Measurements from ENCODE around the gene EIF3K.

The EIF3K gene

GRCh38 chr19:38614289-38614688, 4.7 kb upstream of the EIF3K start:
- Histone ChIP-seq H3K79me2 (ENCODE audit: control insufficient read depth, insufficient read depth, low read length) (peaks cover 3% of the 10 kb centered on the region), H3K56ac (ENCODE audit: low read length) (no peak overlapping the region), H2AK5ac (ENCODE audit: low read length) (no peak overlapping the region), H3K36me3 (ENCODE audit: control insufficient read depth, insufficient read depth, low read length) (no peaks in the 10 kb centered on the region), H3K27me3 (ENCODE audit: insufficient read depth, low read length, poor library complexity) (no peaks in the 10 kb centered on the region), H4K5ac (ENCODE audit: low read length) (no peak overlapping the region), H3K27ac (ENCODE audit: low read depth, low read length) (no peak overlapping the region), H3K4me1 (ENCODE audit: control insufficient read depth, low read depth, low read length) (peaks cover 3% of the 10 kb centered on the region), H3K79me1 (ENCODE audit: low read length) (peaks cover 4% of the 10 kb centered on the region), H3K18ac (ENCODE audit: low read length) (no peak overlapping the region), H3K23ac (ENCODE audit: low read length) (no peak overlapping the region), H3K4me2 (ENCODE audit: low read length) (no peak overlapping the region), H2BK5ac (ENCODE audit: low read length) (no peak overlapping the region), H4K8ac (ENCODE audit: low read depth, low read length) (no peak overlapping the region), H2BK15ac (replicated peaks; ENCODE audit: low read depth) (no peak overlapping the region), H2BK120ac (ENCODE audit: low read depth, low read length) (no peak overlapping the region), H3K4me3 (ENCODE audit: low read length) (no peak overlapping the region), H3K4ac (ENCODE audit: low read depth, low read length) (no peak overlapping the region), H3K9ac (ENCODE audit: low read length) (no peak overlapping the region)
- no peak for DNase-seq
- WGBS (ENCODE audit: extremely low coverage, insufficient coverage, low lambda C conversion rate) = no CpG with 5 or more reads among the region's 3 CpGs

- no peak overlapping the region for H2BK5ac ChIP-seq (ENCODE audit: low read length)
- peaks cover 10% of the 10 kb centered on the region for H3K79me1 ChIP-seq (ENCODE audit: low read length)
- H3K23ac ChIP-seq (ENCODE audit: low read length) = no peak overlapping the region
- no peaks in the 10 kb centered on the region for H3K27me3 ChIP-seq (ENCODE audit: insufficient read depth, low read length, poor library complexity)
- H3K4ac ChIP-seq (ENCODE audit: low read depth, low read length) = no peak overlapping the region
- H2AK5ac ChIP-seq (ENCODE audit: low read length) = no peak overlapping the region
- peak overlapping the region; percentile 69 for H3K56ac ChIP-seq (ENCODE audit: low read length)
- H3K27ac ChIP-seq (ENCODE audit: low read depth, low read length) = no peak overlapping the region
- H3K79me2 ChIP-seq (ENCODE audit: control insufficient read depth, insufficient read depth, low read length) = peaks cover 11% of the 10 kb centered on the region
- H2BK120ac ChIP-seq (ENCODE audit: low read depth, low read length) = no peak overlapping the region
- H3K4me1 ChIP-seq (ENCODE audit: control insufficient read depth, low read depth, low read length) = peaks cover 7% of the 10 kb centered on the region
- DNase-seq = no peak
- H4K5ac ChIP-seq (ENCODE audit: low read length) = peak overlapping the region; percentile 59
- no peak overlapping the region for H3K18ac ChIP-seq (ENCODE audit: low read length)
- H3K36me3 ChIP-seq (ENCODE audit: control insufficient read depth, insufficient read depth, low read length) = no peaks in the 10 kb centered on the region
- peak overlapping the region; percentile 24 for H3K9ac ChIP-seq (ENCODE audit: low read length)
- H3K4me3 ChIP-seq (ENCODE audit: low read length) = no peak overlapping the region
- WGBS (ENCODE audit: extremely low coverage, insufficient coverage, low lambda C conversion rate) = no CpG with 5 or more reads among the region's 7 CpGs
- no peak overlapping the region for H3K4me2 ChIP-seq (ENCODE audit: low read length)
- H4K8ac ChIP-seq (ENCODE audit: low read depth, low read length) = no peak overlapping the region
- no peak overlapping the region for H2BK15ac ChIP-seq (replicated peaks; ENCODE audit: low read depth)
Measured at GRCh38 chr19:38615007-38615581, 3.9 kb upstream of the EIF3K start.

GRCh38 chr19:38616265-38616664, 2.7 kb upstream of the EIF3K start:
- no peak overlapping the region for H2BK120ac ChIP-seq (ENCODE audit: low read depth, low read length)
- no peak overlapping the region for H3K56ac ChIP-seq (ENCODE audit: low read length)
- peaks cover 12% of the 10 kb centered on the region for H3K79me1 ChIP-seq (ENCODE audit: low read length)
- DNase-seq = no peak
- H3K27me3 ChIP-seq (ENCODE audit: insufficient read depth, low read length, poor library complexity) = no peaks in the 10 kb centered on the region
- H4K5ac ChIP-seq (ENCODE audit: low read length) = no peak overlapping the region
- H3K23ac ChIP-seq (ENCODE audit: low read length) = no peak overlapping the region
- H3K4ac ChIP-seq (ENCODE audit: low read depth, low read length) = no peak overlapping the region
- H3K36me3 ChIP-seq (ENCODE audit: control insufficient read depth, insufficient read depth, low read length) = peaks cover 2% of the 10 kb centered on the region
- H3K4me1 ChIP-seq (ENCODE audit: control insufficient read depth, low read depth, low read length) = peaks cover 7% of the 10 kb centered on the region
- no peak overlapping the region for H2BK15ac ChIP-seq (replicated peaks; ENCODE audit: low read depth)
- no peak overlapping the region for H3K18ac ChIP-seq (ENCODE audit: low read length)
- H2BK5ac ChIP-seq (ENCODE audit: low read length) = no peak overlapping the region
- no peak overlapping the region for H3K4me3 ChIP-seq (ENCODE audit: low read length)
- no CpG with 5 or more reads among the region's 6 CpGs for WGBS (ENCODE audit: extremely low coverage, insufficient coverage, low lambda C conversion rate)
- peaks cover 15% of the 10 kb centered on the region for H3K79me2 ChIP-seq (ENCODE audit: control insufficient read depth, insufficient read depth, low read length)
- no peak overlapping the region for H3K9ac ChIP-seq (ENCODE audit: low read length)
- no peak overlapping the region for H4K8ac ChIP-seq (ENCODE audit: low read depth, low read length)
- H3K4me2 ChIP-seq (ENCODE audit: low read length) = no peak overlapping the region
- no peak overlapping the region for H2AK5ac ChIP-seq (ENCODE audit: low read length)
- no peak overlapping the region for H3K27ac ChIP-seq (ENCODE audit: low read depth, low read length)

- Histone ChIP-seq H4K8ac (ENCODE audit: low read depth, low read length) (no peak overlapping the region), H3K18ac (ENCODE audit: low read length) (no peak overlapping the region), H3K56ac (ENCODE audit: low read length) (no peak overlapping the region), H3K27ac (ENCODE audit: low read depth, low read length) (no peak overlapping the region), H3K79me2 (ENCODE audit: control insufficient read depth, insufficient read depth, low read length) (peaks cover 15% of the 10 kb centered on the region), H3K4me2 (ENCODE audit: low read length) (no peak overlapping the region), H2BK5ac (ENCODE audit: low read length) (no peak overlapping the region), H3K4me3 (ENCODE audit: low read length) (no peak overlapping the region), H3K36me3 (ENCODE audit: control insufficient read depth, insufficient read depth, low read length) (peaks cover 2% of the 10 kb centered on the region), H4K5ac (ENCODE audit: low read length) (no peak overlapping the region), H3K23ac (ENCODE audit: low read length) (no peak overlapping the region), H3K9ac (ENCODE audit: low read length) (no peak overlapping the region), H3K4ac (ENCODE audit: low read depth, low read length) (no peak overlapping the region), H2BK15ac (replicated peaks; ENCODE audit: low read depth) (no peak overlapping the region), H3K79me1 (ENCODE audit: low read length) (peaks cover 12% of the 10 kb centered on the region), H2BK120ac (ENCODE audit: low read depth, low read length) (no peak overlapping the region), H3K4me1 (ENCODE audit: control insufficient read depth, low read depth, low read length) (peaks cover 7% of the 10 kb centered on the region), H3K27me3 (ENCODE audit: insufficient read depth, low read length, poor library complexity) (no peaks in the 10 kb centered on the region), H2AK5ac (ENCODE audit: low read length) (no peak overlapping the region)
- no CpG with 5 or more reads among the region's 9 CpGs for WGBS (ENCODE audit: extremely low coverage, insufficient coverage, low lambda C conversion rate)
- no peak for DNase-seq
Measured at GRCh38 chr19:38617283-38617763, 1.7 kb upstream of the EIF3K start.

GRCh38 chr19:38617764-38618589, 1.0 kb upstream of the EIF3K start, which contains the start of gene MAP4K1:
Gene MAP4K1, minus strand, starts transcription at chr19:38617953. Its CDS starts 58 bp downstream, at chr19:38617895.
- Histone ChIP-seq H3K4ac (ENCODE audit: low read depth, low read length) (peak within 1 kb of the TSS; percentile 81), H3K4me3 (ENCODE audit: low read length) (peak within 1 kb of the TSS; percentile 59), H3K4me1 (ENCODE audit: control insufficient read depth, low read depth, low read length) (peaks cover 7% of the 10 kb centered on the region), H2AK5ac (ENCODE audit: low read length) (peak within 1 kb of the TSS; percentile 88), H3K36me3 (ENCODE audit: control insufficient read depth, insufficient read depth, low read length) (peaks cover 2% of the 10 kb centered on the region), H4K5ac (ENCODE audit: low read length) (no peak within 1 kb of the TSS), H3K79me2 (ENCODE audit: control insufficient read depth, insufficient read depth, low read length) (peaks cover 15% of the 10 kb centered on the region), H2BK120ac (ENCODE audit: low read depth, low read length) (no peak within 1 kb of the TSS), H3K18ac (ENCODE audit: low read length) (peak within 1 kb of the TSS; percentile 32), H3K23ac (ENCODE audit: low read length) (no peak within 1 kb of the TSS), H3K27me3 (ENCODE audit: insufficient read depth, low read length, poor library complexity) (no peaks in the 10 kb centered on the region), H3K56ac (ENCODE audit: low read length) (peak within 1 kb of the TSS; percentile 99), H3K9ac (ENCODE audit: low read length) (peak within 1 kb of the TSS; percentile 98), H4K8ac (ENCODE audit: low read depth, low read length) (no peak within 1 kb of the TSS), H2BK5ac (ENCODE audit: low read length) (peak within 1 kb of the TSS; percentile 41), H3K27ac (ENCODE audit: low read depth, low read length) (peak within 1 kb of the TSS; percentile 28), H3K79me1 (ENCODE audit: low read length) (peaks cover 12% of the 10 kb centered on the region), H2BK15ac (replicated peaks; ENCODE audit: low read depth) (no peak within 1 kb of the TSS), H3K4me2 (ENCODE audit: low read length) (peak within 1 kb of the TSS; percentile 77)
- no peak for DNase-seq
- WGBS (ENCODE audit: extremely low coverage, insufficient coverage, low lambda C conversion rate) = no CpG with 5 or more reads among the region's 28 CpGs
